Measurements from ENCODE around the gene PLCD4.

The PLCD4 gene

GRCh38 chr2:218664653-218665052, 57.0 kb downstream of the PLCD4 start:
- no peak for DNase-seq (ENCODE audit: low read depth in 2 of 2)

GRCh38 chr2:218671097-218671653, 63.5 kb downstream of the PLCD4 start:
- DNase-seq (ENCODE audit: low read depth in 2 of 2) = no peak

- peak; percentile 62 to 68 for DNase-seq (ENCODE audit: low read depth in 2 of 2)
Observed at GRCh38 chr2:218671654-218672566, 64.2 kb downstream of the PLCD4 start, which contains the start of the genes RNF25 and STK36. RNF25 (minus strand) TSS chr2:218672002; CDS start chr2:218671970, 32 bp downstream. STK36 (plus strand) TSS chr2:218672086; CDS start chr2:218672830, 744 bp downstream.

GRCh38 chr2:218679119-218679518, 71.4 kb downstream of the PLCD4 start:
- no peak for DNase-seq (ENCODE audit: low read depth in 2 of 2)

- no peak for DNase-seq (ENCODE audit: low read depth in 2 of 2)
Observed at GRCh38 chr2:218680061-218680460, 72.4 kb downstream of the PLCD4 start.
